GM12864 (cell line): ENCODE data around the gene RHBDD1.

ENCODE experiments used
- DNase-seq: peaks from one replicate; pipeline ENCODE4 v3.0.0-alpha.2; 2011; ENCODE audit warnings: low read depth
- H3K4me3 ChIP-seq: 2 replicates; pipeline ENCODE4 v1.5.1; 2011; ENCODE audit warnings: mild to moderate bottlenecking, low read depth, low read length, control low read depth
- CTCF ChIP-seq: IDR thresholded peaks from 2 replicates; pipeline ENCODE4 v1.5.1; 2011; ENCODE audit warnings: low read depth, mild to moderate bottlenecking, moderate library complexity, low read length, control low read depth, inconsistent platforms; ENCODE audit errors: missing control alignments

RHBDD1 gene

GRCh38 chr2:226796012-226796839, 39.6 kb upstream of the RHBDD1 start:
- no peak for DNase-seq
- no peak overlapping the region for H3K4me3 ChIP-seq
- no peak for TF ChIP-seq CTCF

DNA sequence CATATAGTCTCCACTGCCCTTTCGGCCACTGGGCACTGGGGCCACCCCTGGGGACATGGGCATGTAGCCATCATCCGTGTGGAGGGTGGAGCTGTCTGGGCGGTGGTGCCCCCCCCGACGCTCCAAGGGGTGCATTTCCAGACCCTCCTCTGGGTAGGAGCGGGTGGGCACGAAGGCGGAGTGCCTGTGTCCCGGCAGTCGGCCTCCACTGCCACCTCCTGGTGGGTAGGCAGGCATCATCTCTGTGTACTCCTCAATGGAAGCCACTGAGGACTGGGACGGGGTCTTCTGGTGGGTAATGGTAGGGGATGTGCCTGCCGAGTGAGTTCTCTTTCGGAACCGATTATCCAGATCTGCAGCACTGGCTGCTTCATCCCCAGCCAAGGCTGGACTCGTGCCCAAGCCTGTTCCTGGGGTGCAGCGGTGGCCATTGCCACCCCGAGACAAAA, 39.0 kb upstream of the RHBDD1 start:
- no peak for DNase-seq

GRCh38 chr2:226797289-226797988, 38.4 kb upstream of the RHBDD1 start:
- no peak for DNase-seq
- no peak for TF ChIP-seq CTCF
- H3K4me3 ChIP-seq: no peak overlapping the region

More for the DNA sequence above, 39.0 kb upstream of the RHBDD1 start:
- no peak overlapping the region for H3K4me3 ChIP-seq
- peak; percentile 37 for TF ChIP-seq CTCF

- TF ChIP-seq CTCF: no peak
- no peak for DNase-seq
- peak overlapping the region; percentile 80 for H3K4me3 ChIP-seq
Observed at GRCh38 chr2:226797989-226798421, 37.8 kb upstream of the RHBDD1 start.

DNA sequence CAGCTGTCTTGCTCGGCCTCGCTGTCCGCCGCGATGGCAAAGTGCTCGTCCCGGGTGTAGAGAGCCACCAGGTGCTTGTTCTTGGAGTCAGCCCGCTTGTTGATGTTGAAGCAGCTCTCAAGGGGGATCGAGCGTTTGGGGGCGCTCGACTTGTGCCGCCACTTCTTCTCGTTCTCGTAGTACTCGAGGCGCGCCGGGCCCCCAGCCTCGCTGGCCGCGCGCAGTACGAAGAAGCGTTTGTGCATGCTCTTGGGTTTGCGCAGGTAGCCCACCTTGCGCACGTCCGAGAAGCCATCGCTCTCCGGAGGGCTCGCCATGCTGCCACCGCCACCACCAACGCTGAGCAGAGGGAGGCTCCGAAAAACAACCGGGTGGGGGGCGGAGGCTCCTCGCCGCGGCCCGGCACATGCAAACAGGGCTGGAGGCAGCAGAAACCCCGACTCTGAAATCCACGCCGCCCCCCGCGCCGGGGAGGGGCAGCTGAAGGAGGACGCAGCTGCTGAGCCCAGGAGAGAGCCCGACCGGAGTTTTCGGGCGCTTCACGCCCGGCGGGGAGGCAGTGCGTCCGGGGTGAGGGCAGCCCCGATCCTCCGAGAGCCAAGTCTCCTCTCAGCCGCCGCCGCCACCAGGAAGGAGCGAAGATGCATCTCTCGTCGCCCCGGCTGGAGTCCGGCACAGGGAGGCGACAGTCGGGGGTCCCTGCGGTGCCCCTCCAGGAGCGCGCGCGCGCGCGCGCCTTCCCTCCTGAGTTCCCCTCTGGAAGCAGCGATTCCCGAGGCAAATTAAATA, 37.2 kb upstream of the RHBDD1 start:
- TF ChIP-seq CTCF: peak; percentile 32
- no peak for DNase-seq
- peak overlapping the region; percentile 80 for H3K4me3 ChIP-seq

GRCh38 chr2:226799211-226799975, 36.5 kb upstream of the RHBDD1 start, which contains the start of gene IRS1:
IRS1 (minus strand) TSS chr2:226799820; CDS start chr2:226798738, 1,082 bp downstream.
- peak; percentile 44 for TF ChIP-seq CTCF
- DNase-seq: no peak
- peak within 1 kb of the TSS; percentile 80 for H3K4me3 ChIP-seq
